ENCODE measurements around the gene POLR1A. TPM values are rescaled to one million over a fixed set of nuclear protein-coding genes. Genes with fewer than 3 reads are reported as not detected.

The POLR1A gene
- total RNA-seq, 2 experiments from 2014 or later: 34.5 to 36.6 TPM

GRCh38 chr2:86019121-86019520 is 86.6 kb downstream of the POLR1A start:
- H3K4me3 Mint-ChIP-seq: no peak overlapping the region
- H3K36me3 Mint-ChIP-seq (ENCODE audit: low read depth): peaks cover 19% of the 10 kb centered on the region
- DNase-seq: no peak
- H3K4me1 Mint-ChIP-seq: peaks cover 20% of the 10 kb centered on the region
- H3K27me3 Mint-ChIP-seq: no peaks in the 10 kb centered on the region
- H3K27ac Mint-ChIP-seq: no peak overlapping the region
- H3K9me3 Mint-ChIP-seq: peaks cover 16% of the 10 kb centered on the region
- POLR2A ChIA-PET: no interaction called here
- CTCF ChIA-PET: interaction anchor here (4.8 kb wide), 1 partner anchor 15 kb away, joined by 26 read pairs; no protein-coding TSS in a partner anchor

DNA sequence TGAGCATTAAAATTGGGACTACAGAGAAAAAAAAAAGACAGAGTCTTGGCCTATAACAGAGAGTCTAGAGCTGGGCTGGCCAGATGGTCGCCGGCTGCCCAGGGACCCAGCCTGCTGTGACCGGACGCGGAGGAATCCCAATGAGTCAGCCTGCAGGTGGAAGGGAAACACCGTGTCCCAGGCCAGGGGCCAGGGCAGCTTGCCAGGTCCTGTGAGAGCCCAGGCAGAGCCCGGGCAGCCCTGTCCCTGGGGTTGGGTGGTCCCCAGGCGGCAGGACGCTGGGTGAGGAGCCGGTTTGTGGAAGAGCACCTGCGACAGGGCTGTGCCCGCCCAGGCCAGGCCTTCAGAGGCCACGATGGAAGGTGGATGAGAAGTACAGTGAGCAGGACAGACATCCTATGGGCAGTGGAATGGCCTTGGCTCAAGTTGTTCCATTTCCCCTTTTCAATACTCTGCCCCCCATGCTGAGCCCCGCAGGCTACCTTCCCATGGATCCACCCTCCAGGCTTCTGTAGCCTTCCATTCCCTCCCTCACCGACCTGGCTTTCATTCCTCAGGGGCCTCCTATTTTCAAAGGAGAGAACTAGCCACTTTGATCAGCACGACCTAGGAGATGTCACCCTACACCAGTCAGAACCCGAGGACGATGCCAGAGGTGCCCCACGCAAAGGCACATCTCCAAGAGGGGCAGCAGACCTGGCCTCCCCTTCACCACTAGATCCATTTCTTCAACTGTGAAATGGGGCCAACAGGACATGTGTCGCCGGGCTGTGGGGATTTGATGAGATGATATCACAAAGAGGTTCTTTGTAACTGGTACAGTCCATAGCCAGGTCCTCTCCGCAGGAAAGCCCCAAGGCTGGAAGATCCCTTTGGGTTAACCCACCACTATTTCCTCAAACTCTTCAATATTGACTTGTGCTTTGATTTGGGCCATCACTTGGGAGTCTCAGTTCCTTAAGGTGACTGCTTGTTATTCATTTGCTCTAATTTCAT is 87.5 kb downstream of the POLR1A start:
- ChIA-PET POLR2A (no interaction called here), CTCF (interaction anchor here (0.6 to 4.8 kb wide), 5 partner anchors 10 to 20 kb away, joined by 4 to 26 read pairs (median 10); no protein-coding TSS in a partner anchor)
- H3K36me3 Mint-ChIP-seq (ENCODE audit: low read depth): peaks cover 22% of the 10 kb centered on the region
- H3K27me3 Mint-ChIP-seq: no peaks in the 10 kb centered on the region
- peaks cover 20% of the 10 kb centered on the region for H3K4me1 Mint-ChIP-seq
- peak overlapping the region; percentile 26 for H3K27ac Mint-ChIP-seq
- no peak for DNase-seq
- H3K9me3 Mint-ChIP-seq: peaks cover 22% of the 10 kb centered on the region
- no peak overlapping the region for H3K4me3 Mint-ChIP-seq

DNA sequence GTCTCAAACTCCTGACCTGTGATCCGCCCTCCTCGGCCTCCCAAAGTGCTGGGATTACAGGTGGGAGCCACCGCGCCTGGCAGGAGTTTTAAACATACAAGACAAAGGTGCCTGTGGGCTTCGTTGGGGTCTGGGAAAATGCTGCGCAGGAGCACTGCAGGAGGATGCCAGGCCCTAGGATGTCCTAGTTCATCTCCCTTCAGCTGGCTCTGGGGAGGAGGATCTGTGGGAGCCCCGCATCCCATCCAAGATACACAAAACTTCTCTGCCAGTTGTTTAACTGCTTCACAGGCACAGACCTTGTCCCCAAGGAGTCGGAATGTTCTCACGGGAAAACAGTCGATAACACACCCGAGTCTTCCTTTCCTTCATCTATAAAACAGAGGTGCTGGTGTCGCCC is 89.1 kb downstream of the POLR1A start:
- H3K4me1 Mint-ChIP-seq: peaks cover 20% of the 10 kb centered on the region
- peak overlapping the region; percentile 37 for H3K4me3 Mint-ChIP-seq
- H3K9me3 Mint-ChIP-seq: peaks cover 25% of the 10 kb centered on the region
- H3K27me3 Mint-ChIP-seq: no peaks in the 10 kb centered on the region
- ChIA-PET CTCF (interaction anchor here (1.5 to 2.3 kb wide), 3 partner anchors 11 to 20 kb away, joined by 4 to 11 read pairs (median 10); no protein-coding TSS in a partner anchor), POLR2A (no interaction called here)
- peaks cover 24% of the 10 kb centered on the region for H3K36me3 Mint-ChIP-seq (ENCODE audit: low read depth)
- H3K27ac Mint-ChIP-seq: peak overlapping the region; percentile 87
- no peak for DNase-seq

DNA sequence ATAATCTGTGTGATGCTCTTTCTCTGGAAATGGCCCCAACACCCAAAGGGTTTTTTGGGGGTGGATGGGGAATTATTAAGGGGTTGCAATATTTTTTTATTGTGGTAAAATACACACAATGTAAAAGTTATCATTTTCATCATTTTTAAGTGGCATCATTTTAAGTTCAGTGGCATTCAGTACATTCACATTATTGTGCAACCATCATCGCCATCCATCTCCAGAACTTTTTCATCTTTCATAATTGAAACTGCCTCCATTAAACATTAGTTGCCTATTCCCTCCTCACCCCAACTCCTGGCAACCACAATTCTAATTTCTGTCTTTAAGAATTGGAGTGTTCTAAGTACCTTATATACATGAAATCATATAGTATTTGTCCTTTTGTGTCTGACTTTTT is 90.0 kb downstream of the POLR1A start:
- Mint-ChIP-seq H3K4me1 (peaks cover 20% of the 10 kb centered on the region), H3K27me3 (no peaks in the 10 kb centered on the region), H3K27ac (no peak overlapping the region), H3K9me3 (peaks cover 25% of the 10 kb centered on the region), H3K4me3 (no peak overlapping the region), H3K36me3 (ENCODE audit: low read depth) (peaks cover 24% of the 10 kb centered on the region)
- POLR2A ChIA-PET: no interaction called here
- DNase-seq: no peak
- CTCF ChIA-PET: interaction anchor here (2.3 kb wide), 1 partner anchor 21 kb away, joined by 11 read pairs; no protein-coding TSS in a partner anchor

GRCh38 chr2:86015006-86015405 is 90.7 kb downstream of the POLR1A start:
- H3K36me3 Mint-ChIP-seq (ENCODE audit: low read depth): peaks cover 24% of the 10 kb centered on the region
- H3K27me3 Mint-ChIP-seq: no peaks in the 10 kb centered on the region
- ChIA-PET POLR2A (no interaction called here), CTCF (interaction anchor here (1.1 to 1.7 kb wide), 2 partner anchors 11 to 21 kb away, joined by 4 to 7 read pairs; no protein-coding TSS in a partner anchor)
- peaks cover 23% of the 10 kb centered on the region for H3K4me1 Mint-ChIP-seq
- H3K4me3 Mint-ChIP-seq: no peak overlapping the region
- peaks cover 25% of the 10 kb centered on the region for H3K9me3 Mint-ChIP-seq
- DNase-seq: no peak
- H3K27ac Mint-ChIP-seq: peak overlapping the region; percentile 12

DNA sequence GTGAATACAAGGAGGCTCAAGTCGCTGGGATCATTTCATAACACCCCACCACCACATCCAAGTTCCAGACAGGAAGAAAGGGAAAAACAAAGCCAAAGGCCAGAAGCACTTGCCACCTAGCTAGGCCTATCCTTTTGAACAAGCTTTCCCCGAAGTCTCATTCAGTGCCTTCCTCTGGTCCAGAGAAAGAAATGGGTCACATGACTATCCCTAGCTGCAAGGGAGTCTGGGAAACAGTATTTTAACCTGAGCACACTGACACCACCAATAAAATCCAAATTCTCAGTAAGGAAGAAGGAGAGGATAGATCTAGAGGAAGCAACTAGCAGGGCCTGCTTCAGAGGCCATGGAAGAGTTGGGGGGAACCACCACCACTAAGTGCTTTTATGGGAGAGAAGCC is 91.2 kb downstream of the POLR1A start:
- H3K27ac Mint-ChIP-seq: no peak overlapping the region
- DNase-seq: no peak
- peaks cover 24% of the 10 kb centered on the region for H3K36me3 Mint-ChIP-seq (ENCODE audit: low read depth)
- H3K9me3 Mint-ChIP-seq: peaks cover 25% of the 10 kb centered on the region
- POLR2A ChIA-PET: no interaction called here
- H3K4me3 Mint-ChIP-seq: no peak overlapping the region
- H3K27me3 Mint-ChIP-seq: no peaks in the 10 kb centered on the region
- peaks cover 23% of the 10 kb centered on the region for H3K4me1 Mint-ChIP-seq
- CTCF ChIA-PET: interaction anchor here (0.6 to 1.7 kb wide), 5 partner anchors 12 to 392 kb away, joined by 3 to 7 read pairs (median 4); no protein-coding TSS in a partner anchor

- Mint-ChIP-seq H3K27me3 (peaks cover 4% of the 10 kb centered on the region), H3K9me3 (peaks cover 28% of the 10 kb centered on the region), H3K4me3 (no peak overlapping the region), H3K27ac (no peak overlapping the region), H3K4me1 (peaks cover 16% of the 10 kb centered on the region), H3K36me3 (ENCODE audit: low read depth) (peaks cover 22% of the 10 kb centered on the region)
- ChIA-PET CTCF (no interaction called here), POLR2A (no interaction called here)
- DNase-seq: no peak
Measured at GRCh38 chr2:86012007-86012712, 93.5 kb downstream of the POLR1A start.

DNA sequence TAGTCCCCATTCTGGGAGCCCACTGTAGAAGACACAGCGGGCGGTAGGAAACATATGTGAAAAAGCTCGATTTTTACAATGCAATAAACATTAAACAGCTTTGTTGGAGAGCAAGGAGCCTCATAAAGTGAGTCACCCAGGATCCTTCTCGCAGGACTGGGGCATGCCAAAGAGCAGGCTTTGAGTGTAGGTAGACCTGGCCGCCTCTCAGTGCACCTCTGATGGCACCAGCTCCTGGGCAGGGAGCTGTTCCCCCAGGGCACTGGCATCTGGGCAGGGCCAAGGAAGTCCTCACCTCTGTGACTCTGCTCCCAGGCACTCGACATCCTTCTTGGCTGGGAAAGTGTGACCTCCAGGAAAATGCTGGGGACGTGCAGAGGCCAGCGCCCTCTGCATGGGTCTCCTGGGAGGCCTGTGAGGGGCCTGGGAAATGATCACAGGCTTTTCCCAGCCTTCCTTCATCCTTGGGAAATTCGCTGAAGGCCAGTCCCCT is 94.2 kb downstream of the POLR1A start:
- ChIA-PET CTCF (interaction anchor here (1.6 kb wide), 1 partner anchor 13 kb away, joined by 3 read pairs; no protein-coding TSS in a partner anchor), POLR2A (no interaction called here)
- Mint-ChIP-seq H3K27ac (no peak overlapping the region), H3K36me3 (ENCODE audit: low read depth) (peaks cover 27% of the 10 kb centered on the region), H3K27me3 (peaks cover 10% of the 10 kb centered on the region), H3K4me1 (peaks cover 10% of the 10 kb centered on the region), H3K4me3 (no peak overlapping the region), H3K9me3 (peaks cover 33% of the 10 kb centered on the region)
- no peak for DNase-seq

DNA sequence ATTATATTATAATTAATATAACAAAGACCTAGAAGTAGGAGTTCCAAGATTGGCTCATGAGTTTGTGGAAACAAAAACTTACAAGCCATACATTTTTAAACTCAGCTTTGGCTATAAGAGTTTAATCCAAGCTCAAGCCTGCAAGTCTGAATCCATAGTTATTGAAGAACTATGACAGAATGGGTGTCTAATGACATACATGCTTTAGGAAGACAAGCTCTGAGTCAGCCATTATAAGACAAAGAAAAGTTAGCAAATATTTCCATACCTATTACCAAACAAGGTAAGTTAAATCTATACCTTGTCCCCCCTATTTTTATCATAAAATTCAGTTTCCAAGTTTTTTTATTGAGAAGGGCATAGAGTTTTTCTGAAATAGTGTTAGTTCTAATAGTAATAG is 95.6 kb downstream of the POLR1A start:
- Mint-ChIP-seq H3K27ac (no peak overlapping the region), H3K4me1 (peaks cover 5% of the 10 kb centered on the region), H3K36me3 (ENCODE audit: low read depth) (peaks cover 31% of the 10 kb centered on the region), H3K4me3 (no peak overlapping the region), H3K27me3 (peaks cover 12% of the 10 kb centered on the region), H3K9me3 (peaks cover 36% of the 10 kb centered on the region)
- CTCF ChIA-PET: interaction anchor here (1.1 to 1.6 kb wide), 2 partner anchors 9 to 11 kb away, joined by 3 to 5 read pairs; no protein-coding TSS in a partner anchor
- POLR2A ChIA-PET: no interaction called here
- DNase-seq: no peak

DNA sequence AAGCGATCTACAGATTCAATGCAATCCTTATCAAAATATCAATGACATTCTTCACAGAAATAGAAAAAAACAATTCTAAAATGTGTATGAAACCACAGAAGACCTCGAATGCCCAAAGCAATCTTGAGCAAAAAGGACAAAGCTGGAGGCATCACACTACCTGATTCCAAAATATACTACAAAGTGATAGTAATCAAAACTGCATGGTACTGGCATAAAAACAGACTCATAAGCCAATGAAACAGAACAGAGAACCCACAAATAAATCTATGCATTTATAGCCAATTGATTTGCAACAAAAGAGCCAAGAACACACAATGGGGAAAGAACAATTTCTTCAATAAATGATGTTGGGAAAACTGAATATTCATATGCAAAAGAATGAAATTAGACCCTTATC is 99.2 kb downstream of the POLR1A start:
- DNase-seq: no peak
- peaks cover 7% of the 10 kb centered on the region for H3K4me1 Mint-ChIP-seq
- ChIA-PET CTCF (interaction anchor here (0.8 kb wide), 1 partner anchor 91 kb away, joined by 3 read pairs; no protein-coding TSS in a partner anchor), POLR2A (no interaction called here)
- H3K36me3 Mint-ChIP-seq (ENCODE audit: low read depth): peaks cover 23% of the 10 kb centered on the region
- peaks cover 28% of the 10 kb centered on the region for H3K9me3 Mint-ChIP-seq
- H3K4me3 Mint-ChIP-seq: no peak overlapping the region
- H3K27ac Mint-ChIP-seq: no peak overlapping the region
- peaks cover 12% of the 10 kb centered on the region for H3K27me3 Mint-ChIP-seq

GRCh38 chr2:86003967-86004366 is 101.7 kb downstream of the POLR1A start:
- Mint-ChIP-seq H3K27ac (no peak overlapping the region), H3K4me1 (peaks cover 29% of the 10 kb centered on the region), H3K9me3 (peaks cover 35% of the 10 kb centered on the region), H3K36me3 (ENCODE audit: low read depth) (peaks cover 34% of the 10 kb centered on the region), H3K27me3 (peaks cover 12% of the 10 kb centered on the region), H3K4me3 (no peak overlapping the region)
- DNase-seq: no peak
- POLR2A ChIA-PET: no interaction called here
- CTCF ChIA-PET: no interaction called here

DNA sequence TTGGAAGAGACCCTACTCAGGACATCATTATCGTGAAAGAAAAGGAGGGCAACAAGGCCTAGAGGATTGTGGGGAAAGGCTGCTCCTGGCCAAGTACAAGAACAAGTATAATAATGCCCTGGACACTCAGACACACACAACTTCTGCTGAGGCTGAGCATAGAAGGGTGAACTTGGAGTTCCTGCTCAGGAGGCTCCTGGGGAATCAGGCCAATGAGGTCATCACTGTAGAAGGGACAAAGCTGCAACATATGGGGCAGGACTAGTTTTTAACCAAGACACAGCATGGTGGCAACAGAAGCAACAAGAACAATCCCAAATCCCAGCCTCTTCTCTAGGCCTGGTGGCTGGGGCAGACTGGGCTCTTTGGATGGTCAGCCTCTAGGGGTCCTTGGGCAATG is 102.6 kb downstream of the POLR1A start:
- POLR2A ChIA-PET: no interaction called here
- CTCF ChIA-PET: no interaction called here

More for the DNA sequence above, 102.6 kb downstream of the POLR1A start:
- Mint-ChIP-seq H3K9me3 (peaks cover 34% of the 10 kb centered on the region), H3K4me3 (no peak overlapping the region), H3K4me1 (peaks cover 36% of the 10 kb centered on the region), H3K27ac (no peak overlapping the region), H3K27me3 (peaks cover 12% of the 10 kb centered on the region), H3K36me3 (ENCODE audit: low read depth) (peaks cover 36% of the 10 kb centered on the region)
- DNase-seq: no peak
